Natural killer cell (primary cell): Measurements from ENCODE around the gene CYYR1. TPM values are rescaled to one million over a fixed set of nuclear protein-coding genes. Genes with fewer than 3 reads are reported as not detected.

Experiments used
- ATAC-seq, 3 donors: fragments of 150-1000 bp in 2 of 3; fragments of 200-7000 bp in 1 of 3; cut with Tn5 transposase; 1 replicate in 1 of 3; 2 replicates in 2 of 3; pipeline ENCODE4 v1.10.0; 2021; ENCODE audit warnings: mild to moderate bottlenecking in 2 of 3, moderate library complexity in 2 of 3
- DNase-seq, 2 donors: peaks; one replicate each; pipeline versions ENCODE4 v3.0.0 to v3.0.0-alpha.2; 2013 to 2021; ENCODE audit warnings: mixed read lengths in 1 of 2
- H3K27ac ChIP-seq: one replicate; pipeline ENCODE4 v1.5.1; 2013; ENCODE audit warnings: mild to moderate bottlenecking, low read length
- H3K27me3 ChIP-seq: one replicate; pipeline ENCODE4 v1.6.1; 2013; ENCODE audit warnings: low read length; ENCODE audit not compliant: control insufficient read depth, insufficient read depth
- H3K36me3 ChIP-seq: one replicate; pipeline ENCODE4 v1.6.1; 2013; ENCODE audit warnings: low read length; ENCODE audit not compliant: control insufficient read depth, insufficient read depth
- H3K4me1 ChIP-seq: one replicate; pipeline ENCODE4 v1.6.1; 2013; ENCODE audit warnings: low read length; ENCODE audit not compliant: control insufficient read depth, insufficient read depth
- H3K4me3 ChIP-seq: one replicate; pipeline ENCODE4 v1.5.1; 2013; ENCODE audit warnings: low read length
- H3K9me3 ChIP-seq: one replicate; pipeline ENCODE4 v1.6.1; 2013; ENCODE audit warnings: low read length; ENCODE audit not compliant: control insufficient read depth, insufficient read depth
- H3K27ac Mint-ChIP-seq, 2 donors: one replicate each; pipeline ENCODE4 v1.8.0; 2022; ENCODE audit warnings: mild to moderate bottlenecking in 2 of 2, mixed read lengths in 2 of 2, moderate library complexity in 1 of 2
- H3K27me3 Mint-ChIP-seq, 2 donors: one replicate each; pipeline ENCODE4 v1.8.0; 2022; ENCODE audit warnings: low read depth in 2 of 2, mixed read lengths in 2 of 2
- H3K36me3 Mint-ChIP-seq: one replicate; pipeline ENCODE4 v1.8.0; 2022; ENCODE audit warnings: mixed read lengths
- H3K4me1 Mint-ChIP-seq, 2 donors: one replicate each; pipeline ENCODE4 v1.8.0; 2022; ENCODE audit warnings: mixed read lengths in 2 of 2
- H3K4me3 Mint-ChIP-seq: one replicate; pipeline ENCODE4 v1.8.0; 2022; ENCODE audit warnings: mild to moderate bottlenecking, moderate library complexity, mixed read lengths
- H3K9me3 Mint-ChIP-seq, 2 donors: one replicate each; pipeline ENCODE4 v1.8.0; 2022; ENCODE audit warnings: mixed read lengths in 2 of 2
- CTCF ChIP-seq: fragments of 200-600 bp; IDR thresholded peaks from one replicate; pipeline ENCODE4 v1.8.0; 2022; ENCODE audit warnings: antibody characterized with exemption
- WGBS: methylation state at CpG from one replicate; pipeline ENCODE4 v1.1.7; 2013; ENCODE audit warnings: missing lambda C conversion rate; ENCODE audit not compliant: insufficient coverage; 5-methylcytosine and 5-hydroxymethylcytosine counted together
- intact Hi-C: fragments of 100-400 bp; cut with micrococcal nuclease; formaldehyde crosslinking; loops from one replicate; pipeline ENCODE4 v1.14.2; 2022
- total RNA-seq, 4 donors: library from RNA; stranded (reverse); fragments of 120-200 nt in 1 of 4; gene quantifications; one replicate each; pipeline versions ENCODE4 v1.2.3 to v1.2.4, GENCODE V29; 2013 to 2022

The CYYR1 gene
- total RNA-seq, 3 donors from 2014 or later (not counting 1 experiment from before 2014, with no cell fraction given): not detected

GRCh38 chr21:26565111-26565510, 8.0 kb downstream of the CYYR1 start:
- intact Hi-C loops: no loop called here
- WGBS: 31% methylated on average over 6 of the region's 6 CpGs
- Mint-ChIP-seq H3K27ac (no peak overlapping the region), H3K4me1 (no peaks in the 10 kb centered on the region), H3K36me3 (no peaks in the 10 kb centered on the region), H3K27me3 (peaks cover 0 to 4% of the 10 kb centered on the region in 2 donors), H3K9me3 (peaks cover 3 to 7% of the 10 kb centered on the region in 2 donors), H3K4me3 (no peak overlapping the region)
- no peaks in the 10 kb centered on the region for H3K27me3 ChIP-seq
- no peak for TF ChIP-seq CTCF
- no peak overlapping the region for H3K27ac ChIP-seq
- no peak for ATAC-seq
- no peak for DNase-seq
- no peaks in the 10 kb centered on the region for H3K4me1 ChIP-seq
- H3K36me3 ChIP-seq: no peaks in the 10 kb centered on the region
- no peaks in the 10 kb centered on the region for H3K9me3 ChIP-seq
- H3K4me3 ChIP-seq: no peak overlapping the region

- Mint-ChIP-seq H3K4me1 (no peaks in the 10 kb centered on the region), H3K9me3 (peaks cover 3 to 7% of the 10 kb centered on the region in 2 donors), H3K27ac (no peak overlapping the region), H3K36me3 (no peaks in the 10 kb centered on the region), H3K4me3 (no peak overlapping the region), H3K27me3 (peaks cover 0 to 4% of the 10 kb centered on the region in 2 donors)
- H3K9me3 ChIP-seq: no peaks in the 10 kb centered on the region
- no peak overlapping the region for H3K27ac ChIP-seq
- H3K4me3 ChIP-seq: no peak overlapping the region
- DNase-seq (no peak), ATAC-seq (no peak)
- no peaks in the 10 kb centered on the region for H3K36me3 ChIP-seq
- intact Hi-C loops: no loop called here
- 10% methylated on average over 1 of the region's 5 CpGs for WGBS
- no peak for TF ChIP-seq CTCF
- no peaks in the 10 kb centered on the region for H3K27me3 ChIP-seq
- no peaks in the 10 kb centered on the region for H3K4me1 ChIP-seq
Observed at GRCh38 chr21:26563856-26564503, 9.1 kb downstream of the CYYR1 start.

- DNase-seq (no peak), ATAC-seq (no peak)
- Histone ChIP-seq H3K27ac (no peak overlapping the region), H3K36me3 (no peaks in the 10 kb centered on the region), H3K9me3 (no peaks in the 10 kb centered on the region), H3K27me3 (no peaks in the 10 kb centered on the region), H3K4me1 (no peaks in the 10 kb centered on the region), H3K4me3 (no peak overlapping the region)
- Mint-ChIP-seq H3K9me3 (peaks cover 3 to 8% of the 10 kb centered on the region in 2 donors), H3K36me3 (no peaks in the 10 kb centered on the region), H3K27ac (no peak overlapping the region), H3K27me3 (peaks cover 0 to 4% of the 10 kb centered on the region in 2 donors), H3K4me3 (no peak overlapping the region), H3K4me1 (no peaks in the 10 kb centered on the region)
- TF ChIP-seq CTCF: no peak
- WGBS: 90% methylated on average over 3 of the region's 3 CpGs
- intact Hi-C loops: no loop called here
Observed at GRCh38 chr21:26560612-26561011, 12.5 kb downstream of the CYYR1 start.

- DNase-seq (no peak), ATAC-seq (no peak)
- no peak overlapping the region for H3K27ac ChIP-seq
- Mint-ChIP-seq H3K9me3 (peaks cover 3 to 5% of the 10 kb centered on the region in 2 donors), H3K27ac (no peak overlapping the region), H3K27me3 (no peaks in the 10 kb centered on the region), H3K4me1 (no peaks in the 10 kb centered on the region), H3K36me3 (no peaks in the 10 kb centered on the region), H3K4me3 (no peak overlapping the region)
- no peaks in the 10 kb centered on the region for H3K27me3 ChIP-seq
- H3K9me3 ChIP-seq: no peaks in the 10 kb centered on the region
- no peak for TF ChIP-seq CTCF
- intact Hi-C loops: no loop called here
- no peak overlapping the region for H3K4me3 ChIP-seq
- H3K36me3 ChIP-seq: no peaks in the 10 kb centered on the region
- no peaks in the 10 kb centered on the region for H3K4me1 ChIP-seq
- 95% methylated on average over 3 of the region's 5 CpGs for WGBS
Observed at GRCh38 chr21:26559099-26559498, 14.0 kb downstream of the CYYR1 start.
